ENCODE measurements around the gene MAPK7. TPM values are rescaled to one million over a fixed set of nuclear protein-coding genes. Genes with fewer than 3 reads are reported as not detected.

MAPK7 gene
- polyA plus RNA-seq, 1 of the 3 experiments (the other 2 are of a cell fraction), result 19.1 TPM

DNA sequence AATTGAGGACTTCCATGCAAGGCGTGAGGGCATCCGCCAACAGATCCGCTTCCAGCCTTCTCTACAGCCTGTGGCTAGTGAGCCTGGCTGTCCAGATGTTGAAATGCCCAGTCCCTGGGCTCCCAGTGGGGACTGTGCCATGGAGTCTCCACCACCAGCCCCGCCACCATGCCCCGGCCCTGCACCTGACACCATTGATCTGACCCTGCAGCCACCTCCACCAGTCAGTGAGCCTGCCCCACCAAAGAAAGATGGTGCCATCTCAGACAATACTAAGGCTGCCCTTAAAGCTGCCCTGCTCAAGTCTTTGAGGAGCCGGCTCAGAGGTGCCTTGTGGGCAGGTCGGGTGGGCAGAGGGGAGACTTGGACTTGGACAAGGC lies 3.1 kb downstream of the MAPK7 start:
- no peaks in the 10 kb centered on the region for H3K27me3 ChIP-seq (ENCODE audit: insufficient read depth)
- DNase-seq, result no peak
- TF ChIP-seq, protein P1, sequence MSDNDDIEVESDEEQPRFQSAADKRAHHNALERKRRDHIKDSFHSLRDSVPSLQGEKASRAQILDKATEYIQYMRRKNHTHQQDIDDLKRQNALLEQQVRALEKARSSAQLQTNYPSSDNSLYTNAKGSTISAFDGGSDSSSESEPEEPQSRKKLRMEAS (IDR thresholded peaks at IDR 0.05; ENCODE audit: low read depth), result no peak
- TF ChIP-seq GABPA (IDR thresholded peaks at IDR 0.05; ENCODE audit: low read depth) (no peak), FOSL2 (IDR thresholded peaks at IDR 0.05; ENCODE audit: borderline replicate concordance, low read depth) (no peak), YY1 (IDR thresholded peaks at IDR 0.05; ENCODE audit: low read depth) (no peak), NFIC (IDR thresholded peaks at IDR 0.05; ENCODE audit: borderline replicate concordance) (no peak), MXI1 (IDR thresholded peaks at IDR 0.05; ENCODE audit: low read depth, low read length) (no peak), MEF2A (IDR thresholded peaks at IDR 0.05; ENCODE audit: borderline replicate concordance, low read depth) (no peak), SMC3 (IDR thresholded peaks at IDR 0.05; ENCODE audit: low read depth, low read length) (no peak), FOXM1 (IDR thresholded peaks at IDR 0.05; ENCODE audit: low read depth) (no peak), FOXJ3 (CRISPR knock-in tag; IDR thresholded peaks at IDR 0.05) (no peak), TAF1 (IDR thresholded peaks at IDR 0.05; ENCODE audit: borderline replicate concordance, low read depth, low read length) (no peak), RXRA (IDR thresholded peaks at IDR 0.05; ENCODE audit: borderline replicate concordance, low read depth) (no peak), EP300 (IDR thresholded peaks at IDR 0.05; ENCODE audit: borderline replicate concordance in 1 of 2, low read depth in 1 of 2, low read length in 1 of 2) (no peak), JUND (IDR thresholded peaks at IDR 0.05) (no peak), NRF1 (IDR thresholded peaks at IDR 0.05; ENCODE audit: low read depth, low read length) (no peak), POLR2AphosphoS5 (IDR thresholded peaks at IDR 0.05; ENCODE audit: low read depth, low read length) (no peak), RFX5 (IDR thresholded peaks at IDR 0.05; ENCODE audit: low read length) (no peak)
- TF ChIP-seq, protein P2, sequence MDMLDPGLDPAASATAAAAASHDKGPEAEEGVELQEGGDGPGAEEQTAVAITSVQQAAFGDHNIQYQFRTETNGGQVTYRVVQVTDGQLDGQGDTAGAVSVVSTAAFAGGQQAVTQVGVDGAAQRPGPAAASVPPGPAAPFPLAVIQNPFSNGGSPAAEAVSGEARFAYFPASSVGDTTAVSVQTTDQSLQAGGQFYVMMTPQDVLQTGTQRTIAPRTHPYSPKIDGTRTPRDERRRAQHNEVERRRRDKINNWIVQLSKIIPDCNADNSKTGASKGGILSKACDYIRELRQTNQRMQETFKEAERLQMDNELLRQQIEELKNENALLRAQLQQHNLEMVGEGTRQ (IDR thresholded peaks at IDR 0.05; ENCODE audit: borderline replicate concordance, low read depth, low read length), result no peak
- TF ChIP-seq, protein P3, sequence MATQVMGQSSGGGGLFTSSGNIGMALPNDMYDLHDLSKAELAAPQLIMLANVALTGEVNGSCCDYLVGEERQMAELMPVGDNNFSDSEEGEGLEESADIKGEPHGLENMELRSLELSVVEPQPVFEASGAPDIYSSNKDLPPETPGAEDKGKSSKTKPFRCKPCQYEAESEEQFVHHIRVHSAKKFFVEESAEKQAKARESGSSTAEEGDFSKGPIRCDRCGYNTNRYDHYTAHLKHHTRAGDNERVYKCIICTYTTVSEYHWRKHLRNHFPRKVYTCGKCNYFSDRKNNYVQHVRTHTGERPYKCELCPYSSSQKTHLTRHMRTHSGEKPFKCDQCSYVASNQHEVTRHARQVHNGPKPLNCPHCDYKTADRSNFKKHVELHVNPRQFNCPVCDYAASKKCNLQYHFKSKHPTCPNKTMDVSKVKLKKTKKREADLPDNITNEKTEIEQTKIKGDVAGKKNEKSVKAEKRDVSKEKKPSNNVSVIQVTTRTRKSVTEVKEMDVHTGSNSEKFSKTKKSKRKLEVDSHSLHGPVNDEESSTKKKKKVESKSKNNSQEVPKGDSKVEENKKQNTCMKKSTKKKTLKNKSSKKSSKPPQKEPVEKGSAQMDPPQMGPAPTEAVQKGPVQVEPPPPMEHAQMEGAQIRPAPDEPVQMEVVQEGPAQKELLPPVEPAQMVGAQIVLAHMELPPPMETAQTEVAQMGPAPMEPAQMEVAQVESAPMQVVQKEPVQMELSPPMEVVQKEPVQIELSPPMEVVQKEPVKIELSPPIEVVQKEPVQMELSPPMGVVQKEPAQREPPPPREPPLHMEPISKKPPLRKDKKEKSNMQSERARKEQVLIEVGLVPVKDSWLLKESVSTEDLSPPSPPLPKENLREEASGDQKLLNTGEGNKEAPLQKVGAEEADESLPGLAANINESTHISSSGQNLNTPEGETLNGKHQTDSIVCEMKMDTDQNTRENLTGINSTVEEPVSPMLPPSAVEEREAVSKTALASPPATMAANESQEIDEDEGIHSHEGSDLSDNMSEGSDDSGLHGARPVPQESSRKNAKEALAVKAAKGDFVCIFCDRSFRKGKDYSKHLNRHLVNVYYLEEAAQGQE (IDR thresholded peaks at IDR 0.05; ENCODE audit: low read depth, low read length), result no peak
- TF ChIP-seq, protein P4, sequence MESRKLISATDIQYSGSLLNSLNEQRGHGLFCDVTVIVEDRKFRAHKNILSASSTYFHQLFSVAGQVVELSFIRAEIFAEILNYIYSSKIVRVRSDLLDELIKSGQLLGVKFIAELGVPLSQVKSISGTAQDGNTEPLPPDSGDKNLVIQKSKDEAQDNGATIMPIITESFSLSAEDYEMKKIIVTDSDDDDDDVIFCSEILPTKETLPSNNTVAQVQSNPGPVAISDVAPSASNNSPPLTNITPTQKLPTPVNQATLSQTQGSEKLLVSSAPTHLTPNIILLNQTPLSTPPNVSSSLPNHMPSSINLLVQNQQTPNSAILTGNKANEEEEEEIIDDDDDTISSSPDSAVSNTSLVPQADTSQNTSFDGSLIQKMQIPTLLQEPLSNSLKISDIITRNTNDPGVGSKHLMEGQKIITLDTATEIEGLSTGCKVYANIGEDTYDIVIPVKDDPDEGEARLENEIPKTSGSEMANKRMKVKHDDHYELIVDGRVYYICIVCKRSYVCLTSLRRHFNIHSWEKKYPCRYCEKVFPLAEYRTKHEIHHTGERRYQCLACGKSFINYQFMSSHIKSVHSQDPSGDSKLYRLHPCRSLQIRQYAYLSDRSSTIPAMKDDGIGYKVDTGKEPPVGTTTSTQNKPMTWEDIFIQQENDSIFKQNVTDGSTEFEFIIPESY (IDR thresholded peaks at IDR 0.05; ENCODE audit: borderline replicate concordance, low read depth), result no peak
- POLR2A ChIA-PET, result interaction anchor here (0.6 to 0.7 kb wide), 2 partner anchors 29 to 403 kb away, joined by 3 read pairs; no protein-coding TSS in a partner anchor
- WGBS (ENCODE audit: low lambda C conversion rate), result no CpG with 5 or more reads among the region's 7 CpGs
- peaks cover 30 to 58% of the 10 kb centered on the region in 2 experiments for H3K4me1 ChIP-seq (ENCODE audit: control insufficient read depth in 1 of 2, insufficient read depth in 2 of 2, low read depth in 1 of 2, low read length in 1 of 2)
- H2AFZ ChIP-seq (ENCODE audit: low read depth), result no peak overlapping the region
- H4K20me1 ChIP-seq (ENCODE audit: insufficient read depth), result 0 out of 2 replicates have a peak, but pooled peaks cover 7% of the 10 kb centered on the region
- no peak overlapping the region for H3K4me3 ChIP-seq (ENCODE audit: low read depth in 2 of 2, low read length in 1 of 2)
- no peak overlapping the region for H3K9ac ChIP-seq
- H3K9me3 ChIP-seq, result no peaks in the 10 kb centered on the region
- peaks cover 69% of the 10 kb centered on the region for H3K79me2 ChIP-seq (ENCODE audit: insufficient read depth)
- CTCF ChIA-PET, result interaction anchor here (1.0 to 2.7 kb wide), 2 partner anchors 8 to 66 kb away, joined by 3 to 18 read pairs; no protein-coding TSS in a partner anchor
- H3F3A ChIP-seq (replicated peaks; ENCODE audit: insufficient read depth), result peaks cover 51% of the 10 kb centered on the region
- peak overlapping the region in 1 of 2 experiments; percentile 11; a peak in 1 of 4 replicates for H3K27ac ChIP-seq (ENCODE audit: low read depth in 2 of 2, low read length in 1 of 2)
- H3K4me2 ChIP-seq, result no peak overlapping the region
- H3K36me3 ChIP-seq (replicated peaks in 1 of 2; ENCODE audit: control insufficient read depth in 1 of 2, insufficient read depth in 2 of 2, low read length in 1 of 2), result peaks cover 31 to 49% of the 10 kb centered on the region in 2 experiments
- H3K9me2 ChIP-seq, result no peaks in the 10 kb centered on the region

Data from SK-N-SH (cell line).